ENCODE measurements around the gene CCBE1. TPM values are rescaled to one million over a fixed set of nuclear protein-coding genes. Genes with fewer than 3 reads are reported as not detected.
"Not testable (repeated sequence)": the region's sequence is repeated elsewhere in the genome, so short reads cannot be mapped to it uniquely, and the experiment has no call there.

The CCBE1 gene
- total RNA-seq, 2 donors from 2014 or later = 0.27 to 3.1 TPM

DNA sequence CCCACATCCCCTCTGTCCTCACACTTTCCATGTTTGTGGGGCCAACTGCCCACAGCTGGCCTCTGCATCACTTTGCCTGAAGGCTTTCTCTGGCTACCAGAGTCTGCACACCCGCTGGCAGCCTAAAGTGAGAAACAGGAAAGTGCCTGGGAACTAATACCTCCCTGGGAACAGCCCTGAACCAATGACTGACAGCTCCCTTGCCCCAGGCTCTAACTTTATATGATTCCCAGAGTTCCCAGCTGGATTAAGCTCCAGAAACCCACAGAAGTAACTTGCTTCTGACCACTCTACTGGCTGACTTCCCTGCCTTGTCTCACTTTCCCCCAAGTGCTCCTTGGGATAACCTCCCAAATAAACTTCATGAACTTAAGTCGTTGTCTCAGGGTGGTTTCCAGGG lies 178.5 kb downstream of the CCBE1 start:
- TF ChIP-seq, protein P1, sequence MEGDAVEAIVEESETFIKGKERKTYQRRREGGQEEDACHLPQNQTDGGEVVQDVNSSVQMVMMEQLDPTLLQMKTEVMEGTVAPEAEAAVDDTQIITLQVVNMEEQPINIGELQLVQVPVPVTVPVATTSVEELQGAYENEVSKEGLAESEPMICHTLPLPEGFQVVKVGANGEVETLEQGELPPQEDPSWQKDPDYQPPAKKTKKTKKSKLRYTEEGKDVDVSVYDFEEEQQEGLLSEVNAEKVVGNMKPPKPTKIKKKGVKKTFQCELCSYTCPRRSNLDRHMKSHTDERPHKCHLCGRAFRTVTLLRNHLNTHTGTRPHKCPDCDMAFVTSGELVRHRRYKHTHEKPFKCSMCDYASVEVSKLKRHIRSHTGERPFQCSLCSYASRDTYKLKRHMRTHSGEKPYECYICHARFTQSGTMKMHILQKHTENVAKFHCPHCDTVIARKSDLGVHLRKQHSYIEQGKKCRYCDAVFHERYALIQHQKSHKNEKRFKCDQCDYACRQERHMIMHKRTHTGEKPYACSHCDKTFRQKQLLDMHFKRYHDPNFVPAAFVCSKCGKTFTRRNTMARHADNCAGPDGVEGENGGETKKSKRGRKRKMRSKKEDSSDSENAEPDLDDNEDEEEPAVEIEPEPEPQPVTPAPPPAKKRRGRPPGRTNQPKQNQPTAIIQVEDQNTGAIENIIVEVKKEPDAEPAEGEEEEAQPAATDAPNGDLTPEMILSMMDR (IDR thresholded peaks at IDR 0.05) = no peak
- H3K36me3 ChIP-seq = no peaks in the 10 kb centered on the region
- no peak overlapping the region for H3K27ac ChIP-seq
- H3K4me3 ChIP-seq = no peak overlapping the region
- H3K9me3 ChIP-seq = no peaks in the 10 kb centered on the region
- intact Hi-C loops (cut with DNase I) = no loop called here
- no peak for DNase-seq
- no peaks in the 10 kb centered on the region for H3K27me3 ChIP-seq
- no peak overlapping the region for H3K9ac ChIP-seq (ENCODE audit: low read depth in 2 of 2, low read length in 2 of 2)
- H3K4me1 ChIP-seq = no peaks in the 10 kb centered on the region

DNA sequence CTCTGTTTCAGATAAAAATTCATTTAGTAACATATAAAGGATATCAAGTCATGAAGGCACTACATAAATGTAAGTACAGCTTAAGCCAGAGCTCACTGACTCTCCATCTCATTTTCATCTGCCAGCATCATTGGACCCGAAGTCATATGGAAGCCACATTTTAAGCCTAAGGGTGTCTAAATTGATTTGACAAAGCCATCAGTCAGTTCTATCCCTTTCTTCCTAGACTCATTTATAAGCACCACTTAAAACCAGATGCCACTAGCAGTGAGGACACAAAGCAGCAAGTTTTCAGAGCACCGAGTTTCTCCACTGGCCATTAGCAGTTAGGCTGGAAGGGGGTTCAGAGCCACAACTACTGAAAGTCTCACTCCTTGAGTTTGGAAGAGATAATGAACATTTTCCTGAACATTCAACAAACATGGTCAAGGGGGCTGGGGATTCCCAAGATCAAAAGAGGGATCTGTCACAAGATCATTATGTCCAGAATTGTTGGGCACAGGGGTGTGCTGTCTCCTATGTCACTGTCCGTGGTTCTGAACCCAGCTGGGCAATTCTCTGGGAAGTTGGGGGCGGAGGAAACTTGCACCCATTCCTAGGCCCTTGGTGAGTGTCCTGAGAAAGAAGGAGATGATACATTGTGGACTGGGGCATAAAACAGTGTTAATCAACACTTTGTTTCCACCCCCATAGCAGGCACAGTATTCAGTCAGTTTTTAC lies 179.6 kb downstream of the CCBE1 start:
- Histone ChIP-seq H3K4me3 (no peak overlapping the region), H3K27me3 (no peaks in the 10 kb centered on the region), H3K9ac (ENCODE audit: low read depth in 2 of 2, low read length in 2 of 2) (no peak overlapping the region), H3K4me1 (no peaks in the 10 kb centered on the region), H3K9me3 (no peaks in the 10 kb centered on the region), H3K27ac (no peak overlapping the region), H3K36me3 (no peaks in the 10 kb centered on the region)
- no peak for DNase-seq
- TF ChIP-seq, protein P1 (IDR thresholded peaks at IDR 0.05) = no peak
- intact Hi-C loops (cut with DNase I) = no loop called here

DNA sequence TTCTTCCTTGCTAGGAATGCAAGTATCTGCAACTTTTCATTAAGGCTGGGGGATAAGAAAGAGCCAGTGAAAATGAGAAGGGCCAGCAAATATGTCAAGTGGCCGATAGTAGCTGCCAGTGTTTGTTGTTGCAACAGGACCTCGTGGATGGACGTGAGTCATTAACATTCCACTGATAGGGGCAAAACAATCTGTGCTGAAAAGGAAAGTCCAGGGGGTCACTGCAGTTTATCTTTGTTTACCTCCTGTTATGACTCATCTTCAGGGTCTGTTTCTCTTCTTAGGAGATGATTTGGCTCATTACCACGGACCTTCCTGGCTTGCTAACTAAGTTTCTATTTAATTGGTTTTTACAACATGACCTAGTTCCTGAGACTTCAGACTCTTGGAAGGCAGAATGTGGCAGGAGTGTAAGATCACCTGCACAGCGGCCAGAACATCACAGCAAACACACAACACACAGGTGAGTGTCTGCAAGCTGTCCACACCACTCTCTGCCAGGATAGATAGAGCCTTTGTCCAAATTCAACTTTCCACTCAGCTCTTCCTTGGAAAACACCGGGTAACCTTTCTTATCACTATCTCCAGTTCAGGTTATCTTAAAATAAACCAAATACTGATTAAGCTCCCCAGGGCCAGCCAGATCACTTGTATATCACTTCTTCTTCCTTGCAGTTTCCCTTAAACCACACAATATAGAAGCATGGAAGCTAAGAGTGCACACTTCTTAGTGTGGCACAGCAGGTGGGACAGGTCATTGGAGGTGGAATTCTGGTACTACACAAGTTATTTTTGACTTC lies 180.7 kb downstream of the CCBE1 start:
- Histone ChIP-seq H3K9ac (ENCODE audit: low read depth in 2 of 2, low read length in 2 of 2) (no peak overlapping the region), H3K4me3 (no peak overlapping the region), H3K27me3 (no peaks in the 10 kb centered on the region), H3K36me3 (no peaks in the 10 kb centered on the region), H3K9me3 (no peaks in the 10 kb centered on the region), H3K27ac (no peak overlapping the region), H3K4me1 (no peaks in the 10 kb centered on the region)
- no peak for DNase-seq
- intact Hi-C loops (cut with DNase I) = no loop called here
- TF ChIP-seq, protein P1 (IDR thresholded peaks at IDR 0.05) = no peak

DNA sequence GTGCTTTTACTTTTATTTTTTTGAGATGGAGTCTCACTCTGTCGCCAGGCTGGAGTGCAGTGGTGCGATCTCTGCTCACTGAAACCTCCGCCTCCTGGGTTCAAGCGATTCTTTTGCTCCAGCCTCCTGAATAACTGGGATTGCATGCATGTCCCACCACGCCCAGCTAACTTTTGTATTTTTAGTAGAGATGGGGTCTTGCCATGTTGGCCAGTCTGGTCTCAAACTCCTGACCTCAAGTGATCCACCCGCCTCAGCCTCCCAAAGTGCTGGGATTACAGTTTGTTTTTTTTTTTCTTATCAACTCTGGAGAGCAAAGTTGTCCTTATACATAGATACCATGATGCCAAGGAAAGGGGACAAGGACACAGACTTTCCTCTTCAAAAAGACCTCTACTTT lies 181.3 kb downstream of the CCBE1 start:
- DNase-seq; H3K4me3 ChIP-seq; H3K27me3 ChIP-seq; intact Hi-C loops (cut with DNase I); H3K27ac ChIP-seq; H3K36me3 ChIP-seq; H3K9me3 ChIP-seq; H3K4me1 ChIP-seq; H3K9ac ChIP-seq (ENCODE audit: low read depth in 2 of 2, low read length in 2 of 2): not testable (repeated sequence)

DNA sequence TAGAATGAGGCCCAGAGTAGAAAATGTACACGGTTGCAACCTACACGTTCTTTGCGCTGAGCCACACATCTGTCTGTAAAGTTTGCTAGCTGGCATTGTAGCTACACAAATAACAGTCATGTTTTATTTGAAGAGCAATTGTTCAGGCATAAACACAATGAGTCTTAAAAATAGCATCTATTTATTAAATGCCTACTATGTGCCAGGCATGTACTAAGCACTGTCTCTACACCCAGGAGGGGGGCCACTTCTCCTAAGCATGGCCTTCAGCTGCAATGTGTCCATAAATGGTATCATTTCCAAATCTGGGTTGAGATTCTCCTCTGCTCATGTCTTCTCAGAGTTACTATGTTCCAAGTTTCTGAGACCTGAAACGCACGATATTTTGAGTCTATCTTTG lies 182.1 kb downstream of the CCBE1 start:
- intact Hi-C loops (cut with DNase I) = no loop called here
- H3K36me3 ChIP-seq = no peaks in the 10 kb centered on the region
- no peak overlapping the region for H3K27ac ChIP-seq
- no peak for DNase-seq
- H3K27me3 ChIP-seq = no peaks in the 10 kb centered on the region
- no peaks in the 10 kb centered on the region for H3K4me1 ChIP-seq
- H3K9me3 ChIP-seq = no peaks in the 10 kb centered on the region
- no peak overlapping the region for H3K4me3 ChIP-seq
- TF ChIP-seq, protein P1 (IDR thresholded peaks at IDR 0.05) = no peak
- H3K9ac ChIP-seq (ENCODE audit: low read depth in 2 of 2, low read length in 2 of 2) = no peak overlapping the region

DNA sequence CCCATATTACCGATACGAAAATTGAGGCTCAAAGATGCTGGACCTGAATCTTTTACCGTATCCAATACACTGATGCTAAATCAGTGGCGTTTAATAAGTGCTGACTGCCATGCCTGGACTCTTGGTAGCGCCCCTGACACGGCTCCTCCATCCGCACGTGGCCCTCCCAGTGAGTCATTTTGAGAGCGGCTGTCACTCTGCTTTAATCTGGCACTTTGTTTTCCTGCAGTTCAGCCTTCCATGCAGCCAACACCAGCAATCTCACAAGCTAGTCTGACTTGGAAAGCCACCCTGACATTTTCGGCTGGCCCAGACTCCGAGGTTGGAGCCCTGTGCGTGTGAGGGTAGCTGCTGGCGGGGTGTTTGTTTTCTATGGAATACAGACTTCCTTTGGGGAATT lies 183.0 kb downstream of the CCBE1 start:
- no peaks in the 10 kb centered on the region for H3K4me1 ChIP-seq
- TF ChIP-seq, protein P1 (IDR thresholded peaks at IDR 0.05) = no peak
- no peaks in the 10 kb centered on the region for H3K27me3 ChIP-seq
- no peak overlapping the region for H3K27ac ChIP-seq
- H3K9ac ChIP-seq (ENCODE audit: low read depth in 2 of 2, low read length in 2 of 2) = no peak overlapping the region
- H3K4me3 ChIP-seq = no peak overlapping the region
- DNase-seq = peak; percentile 23
- no peaks in the 10 kb centered on the region for H3K9me3 ChIP-seq
- no peaks in the 10 kb centered on the region for H3K36me3 ChIP-seq
- intact Hi-C loops (cut with DNase I) = no loop called here
